Lung microvascular endothelial cell (primary cell): ENCODE results near the gene ST3GAL6. TPM values are rescaled to one million over a fixed set of nuclear protein-coding genes. Genes with fewer than 3 reads are reported as not detected.

ENCODE experiments used
- total RNA-seq: library from RNA; depleted of rRNA; stranded (reverse); fragments of >200 nt; gene quantifications from 2 replicates; pipeline ENCODE4 v1.2.1, GENCODE V29; 2014

Gene ST3GAL6
- total RNA-seq, 1 donor from 2014 or later = 30.8 TPM

Other genes starting within 250 kb of the ST3GAL6 start
- 76.7 and 141 TPM in 2 replicates for gene CLDND1, start 240.4 kb upstream of the ST3GAL6 start, total RNA-seq
- not detected in 2 replicates for gene GPR15, start 231.4 kb upstream of the ST3GAL6 start, total RNA-seq
- 15.7 and 16.9 TPM in 2 replicates for gene CPOX, start 169.7 kb upstream of the ST3GAL6 start, total RNA-seq
- 16.1 and 16.5 TPM in 2 replicates for gene DCBLD2, start 138.4 kb downstream of the ST3GAL6 start, total RNA-seq